Ascending aorta (tissue), 2 donors: Measurements from ENCODE around the gene SSTR4. TPM values are rescaled to one million over a fixed set of nuclear protein-coding genes. Genes with fewer than 3 reads are reported as not detected.

Source experiments
- DNase-seq, 2 donors: peaks; one replicate each; pipeline ENCODE4 v3.0.0-alpha.2; 2019; ENCODE audit warnings: low spot score in 2 of 2
- H3K27ac ChIP-seq, 2 donors: fragments of 200-600 bp; sonication (generic); one replicate each; pipeline ENCODE4 v1.5.1; 2016 to 2017; ENCODE audit warnings: mild to moderate bottlenecking in 1 of 2
- H3K27me3 ChIP-seq: fragments of 200-600 bp; sonication (generic); one replicate; pipeline ENCODE4 v1.5.1; 2017
- H3K36me3 ChIP-seq, 2 donors: fragments of 200-600 bp; sonication (generic); one replicate each; pipeline ENCODE4 v1.5.1; 2016
- H3K4me1 ChIP-seq, 2 donors: fragments of 200-600 bp; sonication (generic); one replicate each; pipeline ENCODE4 v1.5.1; 2016 to 2017; ENCODE audit warnings: mild to moderate bottlenecking in 1 of 2
- H3K4me3 ChIP-seq, 2 donors: fragments of 200-600 bp; sonication (generic); one replicate each; pipeline ENCODE4 v1.5.1; 2016 to 2017; ENCODE audit warnings: mild to moderate bottlenecking in 1 of 2
- H3K9me3 ChIP-seq, 2 donors: fragments of 200-600 bp; sonication (generic); one replicate each; pipeline ENCODE4 v1.5.1; 2016
- CTCF ChIP-seq, 3 experiments: fragments of 200-600 bp in 2 of 3; fragments of 450-650 bp in 1 of 3; sonication (generic) in 2 of 3; IDR thresholded peaks; one replicate each; pipeline ENCODE4 v1.5.1; 2016 to 2019; ENCODE audit warnings: antibody characterized with exemption in 3 of 3, mild to moderate bottlenecking in 1 of 3, moderate library complexity in 1 of 3
- intact Hi-C: fragments of 100-400 bp; cut with DNase I; formaldehyde crosslinking; loops from one replicate; pipeline ENCODE4 v1.15.1; 2023
- total RNA-seq: library from RNA; depleted of rRNA; stranded (reverse); fragments of >200 nt; gene quantifications from one replicate; pipeline ENCODE4 v1.1.0, GENCODE V29; 2016

SSTR4 gene
- total RNA-seq, 1 donor from 2014 or later = not detected

- no peaks in the 10 kb centered on the region for H3K36me3 ChIP-seq
- no peaks in the 10 kb centered on the region for H3K4me1 ChIP-seq
- no peak overlapping the region for H3K4me3 ChIP-seq
- TF ChIP-seq CTCF (IDR thresholded peaks at IDR 0.05) = no peak
- H3K27me3 ChIP-seq = no peaks in the 10 kb centered on the region
- H3K9me3 ChIP-seq = no peaks in the 10 kb centered on the region
- H3K27ac ChIP-seq = no peak overlapping the region
- intact Hi-C loops = no loop called here
- no peak for DNase-seq
These were observed 29.3 kb upstream of the SSTR4 start for GRCh38 chr20:23005776-23006175.

GRCh38 chr20:23007462-23007861 lies 27.6 kb upstream of the SSTR4 start:
- Histone ChIP-seq H3K4me1 (no peaks in the 10 kb centered on the region), H3K9me3 (no peaks in the 10 kb centered on the region), H3K27me3 (no peaks in the 10 kb centered on the region), H3K4me3 (no peak overlapping the region), H3K27ac (no peak overlapping the region), H3K36me3 (no peaks in the 10 kb centered on the region)
- no peak for DNase-seq
- no peak for TF ChIP-seq CTCF (IDR thresholded peaks at IDR 0.05)
- intact Hi-C loops = no loop called here

GRCh38 chr20:23007886-23008655 lies 27.0 kb upstream of the SSTR4 start:
- Histone ChIP-seq H3K36me3 (no peaks in the 10 kb centered on the region), H3K4me1 (no peaks in the 10 kb centered on the region), H3K27ac (no peak overlapping the region), H3K4me3 (no peak overlapping the region), H3K27me3 (no peaks in the 10 kb centered on the region), H3K9me3 (no peaks in the 10 kb centered on the region)
- DNase-seq = no peak
- intact Hi-C loops = no loop called here
- TF ChIP-seq CTCF (IDR thresholded peaks at IDR 0.05) = no peak

GRCh38 chr20:23008667-23009066 lies 26.4 kb upstream of the SSTR4 start:
- no peaks in the 10 kb centered on the region for H3K9me3 ChIP-seq
- no peak overlapping the region for H3K27ac ChIP-seq
- H3K27me3 ChIP-seq = no peaks in the 10 kb centered on the region
- TF ChIP-seq CTCF (IDR thresholded peaks at IDR 0.05) = no peak
- intact Hi-C loops = no loop called here
- DNase-seq = no peak
- H3K4me3 ChIP-seq = no peak overlapping the region
- no peaks in the 10 kb centered on the region for H3K36me3 ChIP-seq
- H3K4me1 ChIP-seq = no peaks in the 10 kb centered on the region

- no peaks in the 10 kb centered on the region for H3K9me3 ChIP-seq
- H3K27me3 ChIP-seq = no peaks in the 10 kb centered on the region
- no peak for TF ChIP-seq CTCF (IDR thresholded peaks at IDR 0.05)
- no peak for DNase-seq
- no peak overlapping the region for H3K4me3 ChIP-seq
- no peaks in the 10 kb centered on the region for H3K36me3 ChIP-seq
- no peak overlapping the region for H3K27ac ChIP-seq
- H3K4me1 ChIP-seq = no peaks in the 10 kb centered on the region
- intact Hi-C loops = no loop called here
These were observed 25.5 kb upstream of the SSTR4 start for GRCh38 chr20:23009636-23010035.
